Measurements from ENCODE around the gene VTI1A.

VTI1A gene

GRCh38 chr10:112585960-112586359 lies 138.9 kb downstream of the VTI1A start:
- CTCF ChIA-PET = interaction anchor here (0.7 kb wide), 1 partner anchor 27 kb away, joined by 4 read pairs; no protein-coding TSS in a partner anchor
- no peaks in the 10 kb centered on the region for H3K9me3 ChIP-seq (ENCODE audit: control insufficient read depth, insufficient read depth, low read depth, low read length)
- no peak overlapping the region for H3K4me3 ChIP-seq (ENCODE audit: low read depth, low read length)
- H3K4me1 ChIP-seq (ENCODE audit: control insufficient read depth, insufficient read depth, low read length) = peaks cover 8% of the 10 kb centered on the region
- no peak for TF ChIP-seq ZNF404 (tag by site-specific recombination; IDR thresholded peaks at IDR 0.05)
- no peak for TF ChIP-seq IKZF3 (tag by site-specific recombination; IDR thresholded peaks at IDR 0.05)
- no peak for TF ChIP-seq ZNF184 (tag by site-specific recombination; IDR thresholded peaks at IDR 0.05)
- no peak for TF ChIP-seq ZNF623 (tag by site-specific recombination; IDR thresholded peaks at IDR 0.05)
- TF ChIP-seq ZFP69B (tag by site-specific recombination; IDR thresholded peaks at IDR 0.05) = no peak
- no peak for TF ChIP-seq ZNF114 (tag by site-specific recombination; IDR thresholded peaks at IDR 0.05)
- no peak for TF ChIP-seq ZFHX2 (tag by site-specific recombination; conservative IDR thresholded peaks at IDR 0.05)
- no peak for TF ChIP-seq SETDB1 (IDR thresholded peaks at IDR 0.05; ENCODE audit: insufficient read length, low read length)
- no peak for TF ChIP-seq ZNF629 (tag by site-specific recombination; IDR thresholded peaks at IDR 0.05)
- TF ChIP-seq ZNF707 (tag by site-specific recombination; IDR thresholded peaks at IDR 0.05) = no peak
- no peak for TF ChIP-seq ZNF350 (tag by site-specific recombination; IDR thresholded peaks at IDR 0.05)
- TF ChIP-seq BCL11B (tag by site-specific recombination; IDR thresholded peaks at IDR 0.05; ENCODE audit: low read depth) = no peak
- H3K36me3 ChIP-seq (ENCODE audit: control insufficient read depth in 2 of 2, insufficient read depth in 1 of 2, low read length in 2 of 2) = no peaks in the 10 kb centered on the region
- no peak overlapping the region for H3K27ac ChIP-seq (ENCODE audit: extremely low read depth, low read depth, low read length)
- POLR2A ChIA-PET = interaction anchor here (0.7 kb wide), 1 partner anchor 330 kb away, joined by 8 read pairs; no protein-coding TSS in a partner anchor

GRCh38 chr10:112587729-112588128 lies 140.7 kb downstream of the VTI1A start:
- TF ChIP-seq ZNF544 (tag by site-specific recombination; IDR thresholded peaks at IDR 0.05) (no peak), OSR2 (tag by site-specific recombination; IDR thresholded peaks at IDR 0.05) (0 out of 2 replicates have a peak, but pooled peaks have one; percentile 33), ZBTB1 (tag by site-specific recombination; IDR thresholded peaks at IDR 0.05) (no peak)
- Histone ChIP-seq H3K36me3 (ENCODE audit: control insufficient read depth in 2 of 2, insufficient read depth in 1 of 2, low read length in 2 of 2) (no peaks in the 10 kb centered on the region), H3K27ac (ENCODE audit: extremely low read depth, low read depth, low read length) (no peak overlapping the region), H3K4me3 (ENCODE audit: low read depth, low read length) (no peak overlapping the region), H3K9me3 (ENCODE audit: control insufficient read depth, insufficient read depth, low read depth, low read length) (no peaks in the 10 kb centered on the region), H3K4me1 (ENCODE audit: control insufficient read depth, insufficient read depth, low read length) (peaks cover 5% of the 10 kb centered on the region)
- ChIA-PET POLR2A (no interaction called here), CTCF (interaction anchor here (0.7 kb wide), 1 partner anchor 948 kb away, joined by 3 read pairs; no protein-coding TSS in a partner anchor)

DNA sequence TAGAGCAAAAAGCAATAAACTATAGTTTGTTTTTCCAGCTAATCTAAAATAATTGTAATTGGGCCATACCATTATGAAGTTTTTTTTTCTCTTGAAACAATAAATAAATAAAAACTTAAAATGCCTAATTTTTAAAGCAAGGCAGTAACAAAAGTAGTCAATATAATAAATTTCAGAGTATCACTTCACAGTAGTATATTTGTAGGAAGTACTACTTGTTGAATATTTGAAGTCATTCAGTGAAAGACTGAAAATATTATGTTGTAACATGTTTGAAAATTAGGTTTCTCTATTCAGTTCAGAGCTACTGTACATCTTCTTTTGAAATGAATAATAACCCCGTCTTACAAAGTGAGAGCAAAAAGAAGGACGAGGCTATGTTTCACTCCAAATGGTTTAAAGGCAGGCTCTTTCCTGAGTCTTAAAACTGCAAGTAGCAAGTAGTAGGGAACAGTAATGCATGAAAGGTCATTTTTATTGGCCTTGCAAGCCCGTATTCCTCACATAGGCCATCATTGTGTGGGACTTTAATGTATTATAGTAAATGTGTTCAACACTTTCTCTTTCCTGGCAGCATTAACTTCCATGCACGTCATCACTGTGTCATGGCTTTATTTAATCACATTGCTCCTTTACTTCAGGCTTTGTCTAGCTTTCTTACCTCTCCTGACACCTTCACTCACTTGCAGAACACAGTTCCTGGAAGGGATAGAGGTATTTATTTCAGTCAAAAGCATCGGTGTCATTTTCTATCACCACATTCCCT lies 141.4 kb downstream of the VTI1A start:
- Histone ChIP-seq H3K9me3 (ENCODE audit: control insufficient read depth, insufficient read depth, low read depth, low read length) (no peaks in the 10 kb centered on the region), H3K4me1 (ENCODE audit: control insufficient read depth, insufficient read depth, low read length) (peaks cover 5% of the 10 kb centered on the region), H3K4me3 (ENCODE audit: low read depth, low read length) (no peak overlapping the region), H3K36me3 (ENCODE audit: control insufficient read depth in 2 of 2, insufficient read depth in 1 of 2, low read length in 2 of 2) (no peaks in the 10 kb centered on the region), H3K27ac (ENCODE audit: extremely low read depth, low read depth, low read length) (no peak overlapping the region)
- POLR2A ChIA-PET = no interaction called here
- CTCF ChIA-PET = interaction anchor here (0.7 kb wide), 1 partner anchor 1434 kb away, joined by 3 read pairs; no protein-coding TSS in a partner anchor
- no peak for TF ChIP-seq ZNF211 (tag by site-specific recombination; IDR thresholded peaks at IDR 0.05; ENCODE audit: low read depth)
- 0 out of 2 replicates have a peak, but pooled peaks have one; percentile 13 for TF ChIP-seq PRDM10 (tag by site-specific recombination; IDR thresholded peaks at IDR 0.05)
- no peak for TF ChIP-seq WT1 (tag by site-specific recombination; IDR thresholded peaks at IDR 0.05)
- TF ChIP-seq ZNF37A (tag by site-specific recombination; IDR thresholded peaks at IDR 0.05) = no peak
- no peak for TF ChIP-seq ZNF18 (tag by site-specific recombination; IDR thresholded peaks at IDR 0.05)
- TF ChIP-seq ZFHX2 (tag by site-specific recombination; conservative IDR thresholded peaks at IDR 0.05) = no peak
- TF ChIP-seq, protein P1, sequence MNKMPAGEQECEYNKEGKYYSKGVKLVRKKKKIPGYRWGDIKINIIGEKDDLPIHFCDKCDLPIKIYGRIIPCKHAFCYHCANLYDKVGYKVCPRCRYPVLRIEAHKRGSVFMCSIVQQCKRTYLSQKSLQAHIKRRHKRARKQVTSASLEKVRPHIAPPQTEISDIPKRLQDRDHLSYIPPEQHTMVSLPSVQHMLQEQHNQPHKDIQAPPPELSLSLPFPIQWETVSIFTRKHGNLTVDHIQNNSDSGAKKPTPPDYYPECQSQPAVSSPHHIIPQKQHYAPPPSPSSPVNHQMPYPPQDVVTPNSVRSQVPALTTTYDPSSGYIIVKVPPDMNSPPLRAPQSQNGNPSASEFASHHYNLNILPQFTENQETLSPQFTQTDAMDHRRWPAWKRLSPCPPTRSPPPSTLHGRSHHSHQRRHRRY (tag by site-specific recombination; IDR thresholded peaks at IDR 0.05) = no peak
- no peak for TF ChIP-seq ZNF571 (tag by site-specific recombination; IDR thresholded peaks at IDR 0.05)
- TF ChIP-seq ZNF274 (IDR thresholded peaks at IDR 0.05; ENCODE audit: low read length) = no peak
- no peak for TF ChIP-seq ZNF274 (tag by site-specific recombination; IDR thresholded peaks at IDR 0.05; ENCODE audit: borderline replicate concordance)
- no peak for TF ChIP-seq ZBTB21 (tag by site-specific recombination; IDR thresholded peaks at IDR 0.05)
- TF ChIP-seq ZNF610 (tag by site-specific recombination; IDR thresholded peaks at IDR 0.05; ENCODE audit: borderline replicate concordance) = no peak
- TF ChIP-seq ZNF501 (tag by site-specific recombination; IDR thresholded peaks at IDR 0.05) = no peak
